Activated CD4-positive, CD25-positive, alpha-beta regulatory T cell (primary cell): ENCODE measurements around the gene RNU6-1.

Experiments used
- DNase-seq, 4 experiments: peaks; one replicate each; lab custom pipeline; 2025; lab: John Stamatoyannopoulos, UW

The RNU6-1 gene

GRCh38 chr15:67820992-67821783, 18.7 kb downstream of the RNU6-1 start:
- DNase-seq: no peak

DNA sequence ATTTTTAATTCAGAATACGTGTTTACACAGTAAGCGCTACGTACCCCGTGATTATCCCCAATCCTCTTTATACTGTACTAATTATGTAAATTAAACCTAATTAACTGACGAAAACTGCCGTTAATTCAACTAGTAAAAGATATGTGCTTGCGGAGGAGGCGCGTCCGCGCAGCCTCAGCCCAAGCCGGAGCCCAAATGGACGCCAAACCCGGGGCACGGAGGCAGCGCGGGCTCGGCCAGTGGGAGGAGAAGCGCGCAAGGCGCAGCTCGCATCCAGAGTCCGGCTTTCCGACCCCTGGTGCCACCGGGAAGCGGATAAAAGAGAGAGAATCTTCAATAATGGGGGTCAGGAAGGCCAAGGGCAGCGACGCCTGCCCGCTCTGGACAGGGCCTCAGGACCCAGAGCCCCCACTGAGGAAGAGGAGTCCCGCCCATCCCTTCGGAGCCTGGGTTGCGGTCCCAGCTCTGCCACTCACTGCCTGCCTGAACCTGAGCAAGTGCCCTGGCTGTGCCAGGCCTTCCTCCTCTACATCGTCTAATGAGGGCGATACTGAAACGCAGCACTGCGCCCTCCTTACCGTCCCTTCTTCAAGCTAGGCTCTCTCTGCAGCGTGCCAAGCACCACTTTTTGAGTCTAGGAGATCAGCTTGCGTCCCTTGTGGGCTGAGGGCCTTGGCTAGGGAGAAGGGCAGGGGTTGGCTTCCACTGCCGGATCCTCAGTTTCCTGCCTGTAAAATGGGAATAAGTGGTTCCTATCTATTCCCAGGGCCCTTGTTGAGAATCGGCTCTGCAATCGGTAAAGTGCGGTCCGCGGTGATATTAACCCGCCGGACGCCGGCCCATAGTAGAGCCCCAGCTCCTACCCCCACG, 19.5 kb downstream of the RNU6-1 start:
- DNase-seq: no peak

DNA sequence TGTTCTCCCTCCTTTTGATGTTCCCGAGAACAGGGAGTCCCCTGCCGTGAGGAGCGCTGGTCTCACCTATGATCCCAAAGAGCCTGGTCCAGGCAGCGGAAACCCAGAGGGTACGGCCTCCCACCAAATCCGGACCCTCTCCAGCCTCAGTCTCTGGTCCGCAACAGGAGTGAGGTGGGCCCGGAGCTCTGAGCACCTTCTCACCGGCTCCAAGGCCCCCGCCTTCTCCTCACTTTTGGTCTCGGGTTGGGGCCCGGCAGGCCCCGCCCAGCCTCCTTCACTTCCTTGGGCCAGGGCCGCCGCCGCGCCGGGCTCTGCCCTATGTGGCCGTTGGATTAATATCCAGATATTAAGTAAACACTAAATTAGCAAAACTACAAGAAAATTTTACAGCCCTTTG, 20.2 kb downstream of the RNU6-1 start:
- DNase-seq: no peak

DNA sequence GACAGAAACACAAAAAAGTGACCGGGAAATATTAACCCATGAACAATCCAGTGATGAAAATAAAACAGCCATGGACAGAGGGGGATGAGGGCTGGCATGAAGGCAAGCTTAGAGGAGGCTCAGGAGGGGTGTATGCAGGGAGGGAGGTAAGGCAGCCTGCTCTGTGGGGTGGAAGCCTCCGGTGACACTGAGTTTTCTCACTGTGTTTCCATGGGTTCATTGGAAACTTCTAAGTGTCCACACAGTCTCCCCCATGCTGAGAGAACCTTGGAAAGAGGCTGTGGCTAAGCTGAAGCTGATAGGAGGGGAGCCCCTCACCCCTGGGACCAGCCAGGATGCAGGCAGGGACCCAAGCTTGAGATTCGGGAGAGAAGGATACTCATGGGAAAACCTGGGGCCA, 21.4 kb downstream of the RNU6-1 start:
- DNase-seq: no peak

- no peak for DNase-seq
Measured at GRCh38 chr15:67816668-67817067, 23.2 kb downstream of the RNU6-1 start.

DNA sequence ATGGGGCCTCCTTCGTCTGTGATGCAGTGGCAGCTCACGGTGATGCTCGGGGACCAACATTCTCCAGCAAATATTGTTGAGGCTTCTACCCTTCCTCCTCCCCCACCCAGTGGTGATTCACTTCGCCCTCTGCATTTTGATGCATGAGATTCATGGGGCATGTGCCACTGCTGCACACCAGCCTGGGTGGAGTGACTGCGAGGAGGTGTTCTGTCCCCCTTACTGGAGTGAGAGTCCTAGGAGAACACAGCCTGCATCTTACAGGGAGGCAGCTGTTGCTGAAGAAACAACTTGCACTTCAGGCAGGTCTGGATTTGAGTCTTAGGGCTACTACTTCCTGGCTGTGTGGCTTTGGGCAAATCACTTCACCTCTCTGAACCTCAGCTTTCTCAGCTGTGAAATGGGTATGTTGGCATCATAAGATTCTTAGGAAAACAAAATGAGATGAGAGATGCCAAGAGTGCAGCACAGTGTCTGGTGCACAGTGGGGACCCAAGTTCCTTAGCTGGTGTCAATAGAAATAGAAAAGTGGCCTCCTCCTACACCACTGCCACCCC, 24.7 kb downstream of the RNU6-1 start:
- DNase-seq: no peak

DNA sequence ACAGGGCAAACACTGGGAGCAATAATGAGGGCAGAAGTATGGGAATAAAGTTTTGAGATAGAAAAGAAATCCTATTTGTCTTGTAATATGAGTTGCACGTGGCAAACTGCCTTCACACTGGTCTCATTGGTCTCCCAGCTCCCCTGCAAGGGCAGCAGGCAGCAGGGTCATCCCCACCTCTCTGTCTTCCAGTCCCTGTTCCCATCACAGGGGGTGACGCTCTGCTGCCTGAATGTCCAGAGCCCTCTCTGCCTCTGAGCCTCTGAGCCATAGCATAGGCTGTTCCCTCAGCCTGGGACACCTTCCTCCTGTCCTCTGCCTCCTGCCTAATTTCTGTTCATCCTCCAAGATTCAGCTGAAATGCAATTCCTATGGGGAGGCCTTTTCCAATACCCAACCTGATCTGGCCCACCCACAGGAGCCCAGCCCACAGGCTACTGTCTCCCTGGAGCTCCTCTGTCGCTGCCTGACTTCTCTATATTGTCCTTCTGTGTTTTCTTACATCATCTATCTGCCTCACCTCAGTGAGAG, 26.7 kb downstream of the RNU6-1 start:
- no peak for DNase-seq

DNA sequence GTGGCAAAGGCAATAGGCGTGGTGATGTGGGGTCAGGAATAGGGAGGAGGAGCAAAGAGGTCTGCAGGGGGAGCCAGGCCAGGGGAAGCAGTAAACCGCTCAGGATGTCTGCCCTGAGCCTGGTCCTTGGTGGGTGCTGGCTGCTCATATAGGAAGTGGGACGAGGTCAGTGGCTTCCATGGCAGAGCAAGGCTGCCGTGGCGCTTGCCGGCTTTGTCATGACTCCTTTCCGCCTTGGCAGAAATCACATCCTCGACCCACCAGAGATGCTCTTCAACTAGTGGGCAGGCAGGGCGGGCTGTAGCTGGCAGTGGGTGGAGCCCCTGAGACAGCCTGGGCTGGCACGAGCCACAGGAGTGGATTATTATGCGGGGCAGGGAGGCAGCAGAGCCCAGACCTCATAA, 27.6 kb downstream of the RNU6-1 start:
- no peak for DNase-seq

GRCh38 chr15:67809866-67810265, 30.0 kb downstream of the RNU6-1 start:
- DNase-seq: no peak

GRCh38 chr15:67809441-67809840, 30.4 kb downstream of the RNU6-1 start:
- DNase-seq: no peak

GRCh38 chr15:67808821-67809220, 31.0 kb downstream of the RNU6-1 start:
- DNase-seq: no peak

DNA sequence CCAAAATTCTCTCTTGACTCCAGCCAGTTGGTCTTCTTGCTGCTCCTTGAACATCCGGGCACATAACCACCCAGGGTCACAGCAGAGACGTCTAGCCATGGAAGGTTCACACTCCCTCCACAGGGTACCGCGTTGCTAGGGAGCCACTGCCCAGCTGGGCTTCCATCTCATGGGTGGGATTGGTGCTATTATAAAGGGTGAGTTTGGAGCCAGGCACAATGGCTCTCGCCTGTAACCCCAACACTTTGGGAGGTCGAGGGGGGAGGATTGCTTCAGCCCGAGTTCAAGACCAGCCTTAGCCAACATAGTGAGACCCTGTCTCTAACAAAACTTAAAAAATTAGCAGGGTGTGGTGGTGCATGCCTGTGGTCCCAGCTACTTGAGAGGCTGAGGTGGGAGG, 32.0 kb downstream of the RNU6-1 start:
- DNase-seq: no peak

DNA sequence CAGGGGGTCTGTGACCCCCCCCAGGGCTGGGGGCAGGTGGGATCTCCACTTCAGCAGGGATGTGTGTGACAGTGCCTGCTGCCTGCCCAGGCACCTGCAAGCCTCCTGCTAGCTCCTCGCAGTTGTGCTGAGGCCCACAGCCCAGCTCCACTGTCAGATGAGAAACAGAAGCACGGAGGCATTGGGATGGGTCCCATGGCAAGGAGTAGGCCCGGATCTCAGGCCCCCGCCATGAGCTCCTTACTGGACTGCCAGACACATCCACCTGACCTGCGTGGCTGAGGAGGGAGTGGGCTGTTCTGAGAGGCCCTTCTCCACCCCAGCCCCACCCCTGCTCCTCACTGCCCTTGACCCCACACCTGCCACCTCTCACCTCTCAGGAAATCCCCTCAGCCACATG, 32.7 kb downstream of the RNU6-1 start:
- DNase-seq: no peak

GRCh38 chr15:67806536-67806935, 33.3 kb downstream of the RNU6-1 start:
- DNase-seq: no peak

DNA sequence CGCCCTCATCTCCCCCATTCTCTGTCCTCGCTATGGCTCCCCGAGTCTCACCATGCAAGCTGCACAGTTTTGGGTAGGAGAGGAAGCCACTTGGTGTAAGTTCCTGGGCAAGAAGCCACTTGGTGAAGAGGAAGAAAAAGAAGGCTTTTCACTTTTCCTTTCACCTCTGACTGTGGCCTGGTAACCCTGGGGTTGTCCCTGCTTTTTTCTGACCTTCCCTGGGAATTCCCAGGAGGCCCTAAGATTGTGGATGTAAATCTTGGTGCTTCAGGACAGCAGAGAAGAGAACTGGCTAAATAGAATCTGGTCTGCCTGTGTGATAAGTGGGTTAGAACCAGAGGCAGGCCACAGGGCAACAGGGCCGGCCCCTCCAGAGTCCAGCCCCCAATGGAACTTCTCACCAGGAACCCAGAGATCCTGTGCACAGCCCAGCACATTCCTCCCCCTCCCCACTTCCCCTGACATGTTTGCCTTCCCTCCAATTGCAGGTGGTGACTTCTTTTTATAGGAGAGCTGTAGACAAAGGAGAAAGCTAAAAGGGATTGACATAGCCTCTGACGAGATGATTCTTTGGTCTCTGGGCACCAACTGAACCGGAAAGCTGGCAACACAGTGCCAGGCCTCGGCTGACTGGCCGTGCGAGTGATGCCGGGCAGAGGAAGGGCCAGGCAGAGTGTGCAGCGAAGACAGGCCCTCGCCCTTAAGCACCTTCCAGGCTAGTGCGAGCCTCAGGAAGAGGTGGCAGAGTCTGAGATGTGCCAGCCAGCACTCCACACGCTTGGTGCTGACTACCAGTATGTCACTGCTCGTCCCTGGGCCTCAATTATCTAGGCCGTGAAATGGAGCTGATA, 34.0 kb downstream of the RNU6-1 start:
- no peak for DNase-seq

GRCh38 chr15:67805008-67805665, 34.7 kb downstream of the RNU6-1 start:
- no peak for DNase-seq

GRCh38 chr15:67803996-67804843, 35.6 kb downstream of the RNU6-1 start:
- no peak for DNase-seq

DNA sequence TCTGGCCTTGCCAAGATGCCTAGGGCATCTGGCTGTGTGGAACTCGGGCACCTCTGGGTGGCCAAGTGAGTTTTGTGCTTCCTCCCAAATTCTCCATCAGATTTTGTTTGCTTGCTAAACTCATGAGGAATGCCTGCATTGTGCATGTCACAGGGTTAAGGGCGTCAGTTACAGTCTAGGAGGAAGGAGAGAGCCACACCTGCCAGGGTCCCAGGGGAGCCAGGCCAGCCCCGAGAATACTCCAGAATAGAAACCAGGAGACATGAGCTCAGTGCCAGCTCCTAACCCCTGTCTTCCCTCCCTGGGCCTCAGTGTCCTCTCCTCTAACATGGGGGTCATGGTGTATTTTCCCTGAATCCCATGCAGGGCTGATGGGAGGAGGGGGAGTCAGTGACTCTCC, 36.5 kb downstream of the RNU6-1 start:
- no peak for DNase-seq

DNA sequence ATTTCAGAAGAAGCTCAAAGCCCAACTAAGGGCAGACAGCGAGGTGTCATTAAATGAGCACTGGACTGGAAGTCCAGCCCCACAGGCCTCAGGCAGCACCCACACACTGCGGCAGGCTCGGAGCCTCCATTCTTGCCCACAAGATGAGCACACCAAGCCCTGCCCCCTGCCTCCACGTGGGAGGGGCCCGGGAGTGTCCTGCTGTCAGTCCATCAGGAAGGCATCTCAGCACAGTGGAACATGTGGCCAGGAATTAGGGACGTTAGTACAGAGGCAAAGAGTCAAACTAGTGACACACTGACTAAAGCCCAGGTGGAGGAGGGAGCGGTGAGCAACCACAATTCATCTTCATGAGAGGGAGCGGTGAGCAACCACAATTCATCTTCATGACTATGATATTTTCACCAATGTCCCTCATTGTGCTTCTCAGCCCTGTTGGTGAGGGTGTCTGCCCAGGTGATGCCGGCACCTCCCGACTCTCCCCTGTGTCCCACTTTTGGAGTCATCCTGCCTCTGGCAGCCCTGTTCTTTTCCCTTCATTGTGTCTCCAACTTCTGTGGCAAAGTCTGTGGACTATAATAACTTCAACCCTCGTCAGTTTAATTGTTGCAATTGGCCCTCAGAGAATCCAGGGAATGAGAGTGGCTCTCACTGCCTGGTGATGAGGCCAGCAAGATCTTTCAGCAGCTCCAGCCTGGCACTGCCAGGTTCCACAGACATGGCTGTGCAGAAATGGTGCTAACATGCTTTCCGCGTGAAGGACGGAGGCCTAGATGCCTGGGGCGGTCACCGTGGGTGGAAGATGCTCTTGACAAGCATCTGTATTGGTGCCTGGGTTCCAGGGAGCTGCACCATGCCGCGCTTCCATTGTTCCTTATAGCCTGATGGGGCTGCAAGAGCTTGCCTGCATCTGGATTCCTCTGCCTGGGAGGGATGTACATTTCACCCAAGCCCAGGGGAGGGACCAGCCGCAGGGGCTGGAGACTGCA, 37.6 kb downstream of the RNU6-1 start:
- no peak for DNase-seq
